Activated T-cell treated with anti-CD3 and anti-CD28 coated beads for 1 hour (primary cell): ENCODE measurements around the gene LSM3.
A peak's percentile ranks its signal among the peaks of the same experiment; 100 is the strongest.

ENCODE experiments used
- DNase-seq: peaks from one replicate; pipeline ENCODE4 v3.0.0-alpha.2; 2020; ENCODE audit warnings: low read depth

The LSM3 gene

GRCh38 chr3:14158370-14158769 lies 20.2 kb upstream of the LSM3 start:
- DNase-seq: no peak

GRCh38 chr3:14159426-14159825 lies 19.2 kb upstream of the LSM3 start:
- no peak for DNase-seq

- no peak for DNase-seq
Measured at GRCh38 chr3:14161282-14161681, 17.3 kb upstream of the LSM3 start.

- DNase-seq: no peak
Measured at GRCh38 chr3:14162178-14162577, 16.4 kb upstream of the LSM3 start.

GRCh38 chr3:14166877-14167603 lies 11.6 kb upstream of the LSM3 start:
- DNase-seq: no peak

GRCh38 chr3:14169435-14169834 lies 9.2 kb upstream of the LSM3 start:
- DNase-seq: no peak

GRCh38 chr3:14169871-14170270 lies 8.7 kb upstream of the LSM3 start:
- no peak for DNase-seq

GRCh38 chr3:14170531-14171159 lies 8.0 kb upstream of the LSM3 start:
- no peak for DNase-seq

GRCh38 chr3:14172496-14172895 lies 6.1 kb upstream of the LSM3 start:
- DNase-seq: no peak

- DNase-seq: no peak
Measured at GRCh38 chr3:14174483-14174882, 4.1 kb upstream of the LSM3 start.

- peak; percentile 13 for DNase-seq
Measured at GRCh38 chr3:14175383-14176037, 3.1 kb upstream of the LSM3 start.

GRCh38 chr3:14177580-14178246 lies 904 bp upstream of the LSM3 start:
- DNase-seq: peak; percentile 6

- DNase-seq: no peak
Measured at GRCh38 chr3:14179114-14179465, 473 bp downstream of the LSM3 start.

- no peak for DNase-seq
Measured at GRCh38 chr3:14179795-14180194, 1.2 kb downstream of the LSM3 start.

GRCh38 chr3:14181253-14181652 lies 2.6 kb downstream of the LSM3 start:
- DNase-seq: no peak

- DNase-seq: no peak
Measured at GRCh38 chr3:14183015-14183577, 4.5 kb downstream of the LSM3 start.

GRCh38 chr3:14186854-14187458 lies 8.3 kb downstream of the LSM3 start:
- no peak for DNase-seq

GRCh38 chr3:14188041-14188754 lies 9.6 kb downstream of the LSM3 start:
- DNase-seq: no peak

- no peak for DNase-seq
Measured at GRCh38 chr3:14194865-14195264, 16.2 kb downstream of the LSM3 start.

GRCh38 chr3:14199641-14200040 lies 21.0 kb downstream of the LSM3 start:
- no peak for DNase-seq

- no peak for DNase-seq
Measured at GRCh38 chr3:14200276-14200675, 21.7 kb downstream of the LSM3 start.

- no peak for DNase-seq
Measured at GRCh38 chr3:14200841-14201240, 22.2 kb downstream of the LSM3 start.
